Gastrocnemius medialis (tissue), 4 donors: Measurements from ENCODE around the gene LMO7. TPM values are rescaled to one million over a fixed set of nuclear protein-coding genes. Genes with fewer than 3 reads are reported as not detected.
A peak's percentile ranks its signal among the peaks of the same experiment; 100 is the strongest.

Experiments used
- ATAC-seq, 2 donors: fragments of 150-250 bp; one replicate each; pipeline ENCODE4 v1.9.1; 2016
- DNase-seq, 2 donors: peaks; one replicate each; pipeline ENCODE4 v3.0.0-alpha.2; 2019
- H3K27ac ChIP-seq, 4 donors: fragments of 200-600 bp; sonication (generic); 1 replicate in 1 of 4; 2 replicates in 3 of 4; pipeline ENCODE4 v1.5.1; 2016 to 2018; ENCODE audit warnings: mild to moderate bottlenecking in 2 of 4, moderate library complexity in 1 of 4
- H3K27me3 ChIP-seq, 3 donors: fragments of 200-600 bp; sonication (generic) in 2 of 3; 1 replicate in 1 of 3; 2 replicates in 2 of 3; pipeline versions ENCODE4 v1.5.1 to v1.6.0; 2016 to 2019; ENCODE audit warnings: mild to moderate bottlenecking in 1 of 3, moderate library complexity in 1 of 3
- H3K36me3 ChIP-seq, 2 donors: fragments of 200-600 bp; sonication (generic) in 1 of 2; one replicate each; pipeline ENCODE4 v1.5.1; 2017 to 2018
- H3K4me1 ChIP-seq, 2 donors: fragments of 200-600 bp; sonication (generic) in 1 of 2; one replicate each; pipeline ENCODE4 v1.5.1; 2016 to 2017; ENCODE audit warnings: mild to moderate bottlenecking in 2 of 2
- H3K4me3 ChIP-seq, 4 donors: fragments of 200-600 bp; sonication (generic) in 3 of 4; 1 replicate in 1 of 4; 2 replicates in 3 of 4; pipeline ENCODE4 v1.5.1; 2016 to 2019; ENCODE audit warnings: mild to moderate bottlenecking in 2 of 4
- H3K9me3 ChIP-seq, 3 donors: fragments of 200-600 bp; sonication (generic) in 2 of 3; 1 replicate in 1 of 3; 2 replicates in 2 of 3; pipeline ENCODE4 v1.5.1; 2016 to 2019
- POLR2A ChIP-seq, 2 donors: fragments of 450-650 bp; IDR thresholded peaks; one replicate each; pipeline ENCODE4 v1.6.1; 2017; ENCODE audit warnings: antibody characterized with exemption in 2 of 2, mild to moderate bottlenecking in 2 of 2, moderate library complexity in 2 of 2
- in situ Hi-C, 4 donors: fragments of 200-750 bp; cut with MboI; loops; one replicate each; pipeline versions ENCODE4 v1.15.0 to v1.8.0; 2017; ENCODE audit warnings: low sequenced_read_pairs in 4 of 4
- intact Hi-C: fragments of 100-400 bp; cut with DNase I; formaldehyde crosslinking; loops from one replicate; pipeline ENCODE4 v1.15.1; 2023; ENCODE audit warnings: low total_unique reads
- total RNA-seq, 4 donors: library from RNA; depleted of rRNA; stranded (reverse); fragments of >200 nt; gene quantifications; one replicate each; pipeline versions ENCODE4 v1.1.0 to v1.2.3, GENCODE V29; 2016
- TF ChIP-seq, protein P1 (sequence below), 5 experiments: fragments of 450-650 bp in 3 of 5; fragments of 200-600 bp in 2 of 5; sonication (generic) in 2 of 5; IDR thresholded peaks in 4 of 5; conservative IDR thresholded peaks in 1 of 5; 1 replicate in 4 of 5; 2 replicates in 1 of 5; pipeline ENCODE4 v1.5.1; 2016 to 2019; ENCODE audit warnings: antibody characterized with exemption in 5 of 5, mild to moderate bottlenecking in 3 of 5, moderate library complexity in 3 of 5

Gene LMO7
- total RNA-seq, 4 donors from 2014 or later = 68.3 to 134 (median 95.9) TPM

DNA sequence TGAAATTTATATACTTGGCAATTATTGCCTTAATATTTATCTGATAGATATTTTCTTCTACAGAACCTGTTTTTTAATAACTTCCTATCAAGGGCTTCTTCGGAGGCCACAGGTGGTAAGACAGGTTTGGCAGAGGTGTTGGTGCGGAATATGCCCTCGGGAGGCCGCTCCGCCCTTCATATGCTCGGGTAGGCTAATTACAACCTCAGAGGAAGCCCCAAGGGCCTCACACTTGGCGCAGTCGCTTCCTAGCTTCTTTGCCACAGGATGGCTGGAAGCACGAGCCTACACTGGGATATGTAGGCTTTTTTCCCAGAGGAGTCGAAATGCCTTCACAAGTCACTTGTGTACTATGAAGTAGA, 68.8 kb downstream of the LMO7 start:
- DNase-seq = no peak
- Histone ChIP-seq H3K36me3 (no peaks in the 10 kb centered on the region), H3K4me3 (no peak overlapping the region), H3K27me3 (no peaks in the 10 kb centered on the region), H3K27ac (peak overlapping the region in 1 of 4 donors; percentile 61), H3K9me3 (no peaks in the 10 kb centered on the region), H3K4me1 (peaks cover 11 to 19% of the 10 kb centered on the region in 2 donors)
- intact Hi-C loops = no loop called here
- TF ChIP-seq, protein P1, sequence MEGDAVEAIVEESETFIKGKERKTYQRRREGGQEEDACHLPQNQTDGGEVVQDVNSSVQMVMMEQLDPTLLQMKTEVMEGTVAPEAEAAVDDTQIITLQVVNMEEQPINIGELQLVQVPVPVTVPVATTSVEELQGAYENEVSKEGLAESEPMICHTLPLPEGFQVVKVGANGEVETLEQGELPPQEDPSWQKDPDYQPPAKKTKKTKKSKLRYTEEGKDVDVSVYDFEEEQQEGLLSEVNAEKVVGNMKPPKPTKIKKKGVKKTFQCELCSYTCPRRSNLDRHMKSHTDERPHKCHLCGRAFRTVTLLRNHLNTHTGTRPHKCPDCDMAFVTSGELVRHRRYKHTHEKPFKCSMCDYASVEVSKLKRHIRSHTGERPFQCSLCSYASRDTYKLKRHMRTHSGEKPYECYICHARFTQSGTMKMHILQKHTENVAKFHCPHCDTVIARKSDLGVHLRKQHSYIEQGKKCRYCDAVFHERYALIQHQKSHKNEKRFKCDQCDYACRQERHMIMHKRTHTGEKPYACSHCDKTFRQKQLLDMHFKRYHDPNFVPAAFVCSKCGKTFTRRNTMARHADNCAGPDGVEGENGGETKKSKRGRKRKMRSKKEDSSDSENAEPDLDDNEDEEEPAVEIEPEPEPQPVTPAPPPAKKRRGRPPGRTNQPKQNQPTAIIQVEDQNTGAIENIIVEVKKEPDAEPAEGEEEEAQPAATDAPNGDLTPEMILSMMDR (IDR thresholded peaks at IDR 0.05 in 4 of 5, conservative IDR thresholded peaks at IDR 0.05 in 1 of 5) = no peak
- no peak for TF ChIP-seq POLR2A (IDR thresholded peaks at IDR 0.05)
- in situ Hi-C loops = loop anchor here in 1 of 4 donors (25.0 kb wide), 1 partner anchor 132 kb away; no protein-coding TSS in a partner anchor
- peak in 1 of 2 donors; percentile 38 for ATAC-seq

DNA sequence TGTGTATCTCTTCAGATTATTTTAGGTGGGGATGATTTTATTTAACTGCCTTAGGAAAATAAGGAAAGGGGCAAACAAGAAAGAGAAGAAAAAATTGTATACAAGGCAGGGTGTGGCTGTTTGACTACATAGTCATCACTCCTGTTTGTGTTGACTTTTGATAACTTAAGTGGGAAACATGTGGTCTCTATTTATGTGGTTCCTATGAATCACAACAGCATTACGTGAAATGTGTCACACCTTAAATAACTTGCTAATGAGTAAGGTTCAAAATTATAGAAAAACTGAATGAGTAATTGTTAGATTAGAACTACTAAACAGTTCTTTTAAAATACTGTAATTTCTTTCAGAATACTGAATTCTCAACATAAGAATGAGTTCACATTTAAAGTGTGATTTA, 69.3 kb downstream of the LMO7 start:
- TF ChIP-seq, protein P1 (IDR thresholded peaks at IDR 0.05 in 4 of 5, conservative IDR thresholded peaks at IDR 0.05 in 1 of 5) = no peak
- TF ChIP-seq POLR2A (IDR thresholded peaks at IDR 0.05) = no peak
- H3K36me3 ChIP-seq = no peaks in the 10 kb centered on the region
- H3K9me3 ChIP-seq = no peaks in the 10 kb centered on the region
- peak overlapping the region in 1 of 4 donors; percentile 61 for H3K27ac ChIP-seq
- no peaks in the 10 kb centered on the region for H3K27me3 ChIP-seq
- no peak overlapping the region for H3K4me3 ChIP-seq
- peak in 1 of 2 donors; percentile 84 for ATAC-seq
- intact Hi-C loops = no loop called here
- in situ Hi-C loops = loop anchor here in 1 of 4 donors (25.0 kb wide), 1 partner anchor 132 kb away; no protein-coding TSS in a partner anchor
- peaks cover 11 to 19% of the 10 kb centered on the region in 2 donors for H3K4me1 ChIP-seq
- DNase-seq = no peak

DNA sequence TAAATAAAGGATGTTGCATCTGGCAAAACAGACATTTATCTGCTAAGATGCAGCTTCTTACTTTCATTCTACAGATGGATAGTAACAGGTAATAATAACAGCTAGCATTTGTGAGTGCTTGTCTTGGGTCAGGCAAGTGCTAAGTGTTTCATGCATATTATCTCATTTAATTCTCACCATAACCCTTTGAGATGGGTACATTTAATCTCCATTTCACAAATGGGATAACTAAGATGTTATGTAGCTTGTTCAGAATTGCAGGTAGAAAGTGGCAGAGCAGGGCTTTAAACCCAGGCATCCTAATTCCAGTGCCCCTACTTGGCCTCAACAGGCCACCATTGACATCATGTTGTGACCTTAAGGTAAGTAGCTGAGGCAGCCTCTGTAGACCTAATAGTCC, 69.8 kb downstream of the LMO7 start:
- TF ChIP-seq POLR2A (IDR thresholded peaks at IDR 0.05) = no peak
- TF ChIP-seq, protein P1 (IDR thresholded peaks at IDR 0.05 in 4 of 5, conservative IDR thresholded peaks at IDR 0.05 in 1 of 5) = no peak
- Histone ChIP-seq H3K27me3 (no peaks in the 10 kb centered on the region), H3K4me1 (peaks cover 11 to 17% of the 10 kb centered on the region in 2 donors), H3K9me3 (no peaks in the 10 kb centered on the region), H3K27ac (peak overlapping the region in 1 of 4 donors; percentile 61), H3K36me3 (no peaks in the 10 kb centered on the region), H3K4me3 (no peak overlapping the region)
- in situ Hi-C loops = loop anchor here in 1 of 4 donors (25.0 kb wide), 1 partner anchor 131 kb away; no protein-coding TSS in a partner anchor
- intact Hi-C loops = no loop called here
- ATAC-seq (no peak), DNase-seq (no peak)

DNA sequence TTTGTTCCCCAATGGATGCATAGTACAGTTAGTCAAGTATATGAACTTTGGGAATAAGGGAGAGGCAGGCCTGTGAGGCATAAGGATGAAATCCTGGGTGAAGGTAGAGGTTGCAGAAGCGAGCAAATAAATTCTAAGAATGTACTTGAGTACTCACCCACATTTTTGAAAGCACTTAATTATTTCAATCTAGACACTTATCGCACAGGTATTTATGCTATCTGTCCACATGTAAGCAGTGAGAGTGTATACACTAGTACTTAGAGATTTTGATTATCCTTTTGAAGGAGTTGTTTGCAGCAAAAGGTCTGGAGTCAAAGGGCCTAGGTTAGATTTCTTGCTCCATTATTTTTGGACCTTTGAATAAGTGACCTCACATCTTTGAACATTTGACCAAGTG, 77.7 kb downstream of the LMO7 start:
- intact Hi-C loops (no loop called here), in situ Hi-C loops (loop anchor here in 1 of 4 donors (25.0 kb wide), 1 partner anchor 123 kb away; no protein-coding TSS in a partner anchor)
- H3K36me3 ChIP-seq = no peaks in the 10 kb centered on the region
- no peaks in the 10 kb centered on the region for H3K9me3 ChIP-seq
- peaks cover 13% of the 10 kb centered on the region in 2 donors for H3K4me1 ChIP-seq
- ATAC-seq (no peak), DNase-seq (no peak)
- no peaks in the 10 kb centered on the region for H3K27me3 ChIP-seq
- no peak for TF ChIP-seq POLR2A (IDR thresholded peaks at IDR 0.05)
- TF ChIP-seq, protein P1 (IDR thresholded peaks at IDR 0.05 in 4 of 5, conservative IDR thresholded peaks at IDR 0.05 in 1 of 5) = no peak
- no peak overlapping the region for H3K4me3 ChIP-seq
- H3K27ac ChIP-seq = no peak overlapping the region
